Measurements from ENCODE around the gene GRM4.

The GRM4 gene

DNA sequence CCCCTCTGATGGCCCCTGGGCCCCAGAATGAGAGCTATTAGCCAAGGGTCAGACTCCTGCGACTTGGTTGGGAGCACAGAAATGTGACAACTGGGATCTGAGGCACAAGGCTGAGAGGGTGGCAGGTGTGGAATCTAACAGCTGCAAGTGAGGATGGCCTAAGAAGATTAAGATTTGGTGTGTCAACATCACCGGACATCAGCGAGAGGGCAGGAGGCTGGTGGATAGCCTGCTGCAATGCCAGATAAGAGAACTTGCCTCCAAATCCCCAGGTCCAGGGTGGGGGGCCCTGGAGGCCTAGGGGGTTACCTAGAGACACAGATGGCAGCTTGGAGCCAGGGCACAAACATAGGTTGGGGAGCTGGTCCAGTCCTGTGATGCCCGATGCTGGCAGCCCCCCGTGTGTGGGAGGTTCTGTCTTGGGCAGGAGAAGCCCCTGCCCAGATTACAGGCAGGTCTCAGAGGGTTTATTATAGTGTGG lies 155.8 kb downstream of the GRM4 start:
- DNase-seq, result no peak

GRCh38 chr6:33989016-33989854 lies 156.7 kb downstream of the GRM4 start:
- no peak for DNase-seq

DNA sequence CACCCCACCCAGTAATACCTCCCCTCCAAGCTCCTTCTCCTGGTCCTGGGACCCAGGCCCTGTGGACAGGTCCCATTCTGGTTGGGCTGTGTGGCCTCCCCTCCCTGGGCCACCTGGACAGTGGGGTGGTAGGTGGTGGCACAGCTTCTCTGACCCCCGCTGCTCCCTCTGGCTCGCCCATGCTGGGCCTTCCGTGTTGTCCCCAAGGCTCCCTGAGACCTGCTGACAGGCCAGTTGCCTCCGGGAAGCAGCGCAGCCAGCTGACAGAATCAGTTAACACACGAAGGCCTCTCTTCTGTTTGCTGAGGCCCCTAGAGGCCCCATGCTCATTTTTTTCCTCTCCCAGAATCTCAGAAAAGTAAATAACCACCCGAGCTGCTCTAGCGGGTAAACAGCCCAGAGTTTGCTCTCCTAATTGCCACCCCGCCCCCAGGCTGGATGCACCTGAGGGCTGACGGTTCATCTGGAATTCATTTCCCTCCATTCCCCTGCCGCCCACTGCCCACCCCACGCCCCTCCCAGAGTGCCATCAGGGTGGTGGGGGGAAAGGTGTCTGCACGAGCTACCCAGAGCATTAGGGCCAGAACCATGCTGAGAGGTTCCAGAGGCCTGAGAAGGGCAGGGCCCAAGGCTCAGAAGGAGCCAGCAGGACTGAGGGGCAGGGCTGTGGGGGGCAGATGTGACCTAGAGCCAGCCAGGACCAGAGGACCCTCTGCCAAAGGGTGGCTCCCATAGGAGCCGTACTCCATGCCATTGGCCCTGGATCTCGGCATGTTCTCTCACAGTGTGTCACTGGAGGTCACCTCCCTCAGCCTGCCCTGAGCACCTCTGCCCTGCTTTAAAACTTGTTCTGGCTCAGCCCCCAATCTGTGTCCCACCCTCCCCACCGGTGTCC lies 157.5 kb downstream of the GRM4 start:
- DNase-seq, result no peak

DNA sequence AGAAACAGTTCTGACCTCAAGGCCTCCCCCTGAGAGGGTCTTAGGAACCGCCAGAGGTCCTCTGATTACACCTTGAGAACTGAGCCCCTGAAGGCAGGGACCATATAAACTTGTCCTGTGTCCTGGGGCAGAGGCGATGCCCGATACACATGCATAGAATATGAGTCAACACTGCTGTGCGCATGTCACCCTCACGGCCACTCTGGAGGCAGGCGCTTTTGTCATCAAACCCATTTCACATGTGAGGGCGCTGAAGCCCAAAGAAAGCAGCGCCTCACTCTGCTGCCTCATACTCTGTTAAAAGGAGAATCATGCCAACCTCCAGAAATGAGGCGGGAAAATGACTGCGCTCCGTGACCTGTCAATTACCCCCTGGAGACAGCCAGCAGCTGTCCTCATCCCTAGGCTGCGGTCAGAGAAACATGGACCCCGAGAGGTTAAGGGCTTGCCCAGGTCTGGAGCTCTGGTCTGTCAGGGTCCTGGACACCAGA lies 158.3 kb downstream of the GRM4 start:
- no peak for DNase-seq

DNA sequence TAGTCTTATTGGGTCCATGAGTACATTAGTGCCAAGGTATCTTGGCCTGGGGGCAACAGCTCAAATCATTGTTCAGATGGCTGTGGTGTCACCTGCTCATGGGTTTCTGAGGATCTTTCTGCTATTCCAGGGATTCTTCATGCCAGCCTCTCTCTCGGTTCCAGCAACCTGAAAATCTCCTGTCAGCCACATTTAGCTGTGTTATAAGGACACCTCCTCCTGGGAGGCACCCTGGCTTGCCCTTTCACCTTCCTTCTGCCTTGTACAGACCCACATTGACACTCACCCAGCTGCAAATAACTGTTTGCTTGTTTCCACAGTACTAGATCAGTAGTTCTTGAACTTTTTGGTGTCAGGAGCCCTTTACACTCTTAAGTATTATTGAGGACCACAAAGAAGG lies 159.9 kb downstream of the GRM4 start:
- no peak for DNase-seq

DNA sequence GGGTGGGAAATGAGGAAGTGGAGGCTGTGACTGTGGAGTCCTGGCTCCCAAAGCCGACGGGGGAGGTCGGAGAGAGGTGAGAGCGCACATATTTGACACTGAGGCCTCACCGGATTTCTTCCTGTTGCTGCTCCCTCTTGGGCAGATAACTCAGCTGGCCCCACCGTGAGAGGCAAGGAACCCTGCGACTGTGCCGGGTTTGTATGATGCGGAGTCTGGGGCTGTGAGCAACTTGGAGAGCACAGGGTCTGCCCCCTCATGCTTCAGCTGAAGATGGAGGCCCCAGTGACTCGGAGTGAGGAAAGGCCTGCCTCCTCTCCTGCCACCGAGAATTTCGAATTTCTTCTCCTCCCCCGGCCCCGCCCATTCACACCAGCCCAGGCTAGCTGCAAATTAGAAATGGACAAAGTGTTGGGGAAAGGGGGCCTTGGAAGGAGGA lies 160.6 kb downstream of the GRM4 start:
- no peak for DNase-seq

DNA sequence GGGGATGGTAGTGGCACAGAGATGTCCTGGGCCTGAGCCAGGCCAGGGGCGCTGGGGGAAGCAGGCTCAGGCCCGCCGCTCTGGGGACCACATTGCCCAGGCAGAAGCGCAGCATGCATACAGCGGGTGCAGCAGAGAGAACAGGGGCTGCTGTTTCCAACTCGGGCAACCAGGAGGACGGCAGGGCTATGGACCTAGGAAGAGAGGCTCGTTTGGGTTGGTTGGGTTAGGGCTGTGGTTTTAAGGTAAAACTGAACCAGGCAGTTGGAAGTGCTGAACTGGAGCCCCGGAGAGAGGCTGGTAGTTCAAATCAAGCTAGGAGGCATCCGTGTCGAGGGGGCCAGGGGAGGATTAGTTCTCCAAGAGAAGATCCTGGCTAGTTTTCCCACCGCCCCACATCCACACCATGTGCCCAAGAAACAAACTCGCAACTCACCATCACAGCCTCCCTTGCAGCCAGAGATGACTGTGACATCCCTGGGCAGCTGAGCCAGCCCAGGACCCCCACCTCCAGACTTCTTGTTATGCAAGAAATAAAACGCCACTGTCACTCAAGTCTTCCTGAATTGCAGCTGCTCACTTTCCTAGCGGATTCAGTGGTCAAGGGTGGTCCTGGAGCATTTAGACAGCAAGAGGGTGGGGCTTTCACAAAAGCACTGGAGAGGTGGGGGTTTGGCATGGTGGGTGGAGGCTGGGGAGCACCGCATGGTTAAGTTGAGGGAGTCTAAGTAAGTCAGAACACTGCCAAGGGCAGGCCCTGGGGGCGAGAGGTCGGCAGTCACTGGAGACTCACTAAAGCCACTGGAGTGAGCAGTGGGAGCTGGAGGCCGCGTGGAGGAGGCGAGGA lies 161.2 kb downstream of the GRM4 start:
- no peak for DNase-seq

GRCh38 chr6:33983721-33984465 lies 162.0 kb downstream of the GRM4 start:
- no peak for DNase-seq

DNA sequence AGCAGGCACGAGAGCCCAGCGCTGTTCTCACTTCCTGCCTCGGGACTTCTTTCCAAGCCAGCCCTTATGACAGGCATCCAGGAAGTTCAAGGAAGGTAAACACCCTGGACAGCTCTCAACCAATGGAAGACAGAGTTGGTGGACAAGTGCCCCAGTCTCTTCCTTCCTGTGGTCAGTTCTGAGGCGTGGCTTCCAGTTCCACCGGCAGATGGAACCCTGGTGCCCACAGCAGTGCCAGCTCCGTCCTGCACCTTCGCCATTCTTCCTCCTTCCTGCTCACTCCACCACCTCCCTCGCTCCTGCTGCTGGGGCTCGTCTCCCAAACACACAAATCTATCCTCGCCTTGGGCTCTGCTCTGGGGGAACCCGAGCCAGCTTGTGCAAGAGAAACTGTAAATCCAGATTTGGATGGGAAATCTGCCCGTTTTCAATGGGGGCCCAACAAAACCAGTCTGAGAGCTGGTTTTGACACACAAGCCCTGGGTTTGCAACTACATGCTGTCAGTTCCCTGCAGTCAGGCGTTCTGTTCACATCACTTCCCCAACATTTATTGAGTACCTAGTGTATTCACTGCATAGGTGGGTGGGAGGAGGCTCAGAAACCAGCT lies 162.7 kb downstream of the GRM4 start:
- no peak for DNase-seq

- DNase-seq, result no peak
These were observed 164.0 kb downstream of the GRM4 start for GRCh38 chr6:33981861-33982260.

- DNase-seq, result no peak
These were observed 164.5 kb downstream of the GRM4 start for GRCh38 chr6:33981421-33981820.

DNA sequence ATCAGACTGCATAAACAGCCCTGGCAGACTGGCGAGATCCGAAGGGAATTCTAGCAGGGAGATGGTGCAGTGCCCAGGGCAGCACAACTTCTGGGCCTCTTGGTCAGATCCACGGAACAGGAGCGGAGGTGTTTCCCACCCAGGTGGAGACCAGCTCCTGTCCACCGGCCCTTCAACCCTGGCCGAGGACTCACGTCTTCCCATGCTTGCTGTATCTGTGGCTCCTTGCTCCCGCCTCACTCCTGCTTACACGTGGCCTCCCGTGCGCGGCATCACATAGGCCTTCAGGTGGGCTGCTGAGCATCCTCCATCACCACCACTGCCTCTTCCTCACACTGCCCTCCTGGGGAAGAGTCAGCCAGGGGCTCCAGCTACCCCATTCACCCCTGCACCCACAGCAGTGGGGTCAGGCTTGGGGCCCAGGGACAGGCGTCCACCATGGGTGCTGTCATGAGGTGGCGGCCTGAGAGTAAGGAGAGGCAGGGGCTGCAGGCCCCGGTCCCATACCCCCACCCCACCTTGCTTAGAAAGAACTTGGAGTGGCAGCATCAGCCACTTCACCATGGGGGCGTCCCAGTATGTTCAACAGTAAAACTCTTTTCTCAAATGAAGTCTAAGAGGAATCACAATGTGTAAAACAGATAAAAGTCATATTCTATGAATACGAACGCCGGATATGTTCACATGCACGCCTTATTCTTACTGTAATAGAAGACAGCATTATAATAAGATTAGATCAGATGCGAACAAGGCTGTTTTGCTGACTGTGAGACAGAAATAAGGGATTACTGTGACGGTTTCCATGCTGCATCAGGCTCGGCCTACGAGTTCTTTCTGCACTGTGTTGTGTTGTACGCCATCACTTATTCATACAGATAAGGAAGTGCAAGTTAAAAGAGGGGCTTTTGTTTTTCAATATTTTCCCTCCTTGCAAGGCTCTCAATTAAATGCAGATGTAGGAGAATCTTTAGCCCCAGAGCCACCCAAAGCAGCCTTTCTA lies 165.4 kb downstream of the GRM4 start:
- DNase-seq, result no peak

DNA sequence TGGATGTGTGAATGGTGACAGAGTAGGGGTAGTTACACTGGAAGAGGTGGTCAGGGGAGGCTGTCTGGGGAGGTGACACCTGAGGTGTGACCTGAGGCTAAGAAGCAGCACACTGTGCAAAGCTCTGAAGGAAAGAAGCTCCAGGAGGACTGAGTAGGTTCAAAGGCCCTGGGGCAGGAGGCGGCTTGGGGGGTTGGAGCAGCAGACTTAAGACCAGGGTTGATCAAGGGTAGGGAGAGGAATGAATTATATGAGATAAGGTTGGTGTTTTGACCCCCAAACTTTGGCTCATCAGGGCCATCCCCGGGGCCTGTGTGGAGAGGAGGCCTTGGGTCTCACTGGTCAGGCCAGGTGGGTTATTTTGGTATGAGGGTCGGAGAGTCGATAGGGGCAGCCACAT lies 166.1 kb downstream of the GRM4 start:
- no peak for DNase-seq

DNA sequence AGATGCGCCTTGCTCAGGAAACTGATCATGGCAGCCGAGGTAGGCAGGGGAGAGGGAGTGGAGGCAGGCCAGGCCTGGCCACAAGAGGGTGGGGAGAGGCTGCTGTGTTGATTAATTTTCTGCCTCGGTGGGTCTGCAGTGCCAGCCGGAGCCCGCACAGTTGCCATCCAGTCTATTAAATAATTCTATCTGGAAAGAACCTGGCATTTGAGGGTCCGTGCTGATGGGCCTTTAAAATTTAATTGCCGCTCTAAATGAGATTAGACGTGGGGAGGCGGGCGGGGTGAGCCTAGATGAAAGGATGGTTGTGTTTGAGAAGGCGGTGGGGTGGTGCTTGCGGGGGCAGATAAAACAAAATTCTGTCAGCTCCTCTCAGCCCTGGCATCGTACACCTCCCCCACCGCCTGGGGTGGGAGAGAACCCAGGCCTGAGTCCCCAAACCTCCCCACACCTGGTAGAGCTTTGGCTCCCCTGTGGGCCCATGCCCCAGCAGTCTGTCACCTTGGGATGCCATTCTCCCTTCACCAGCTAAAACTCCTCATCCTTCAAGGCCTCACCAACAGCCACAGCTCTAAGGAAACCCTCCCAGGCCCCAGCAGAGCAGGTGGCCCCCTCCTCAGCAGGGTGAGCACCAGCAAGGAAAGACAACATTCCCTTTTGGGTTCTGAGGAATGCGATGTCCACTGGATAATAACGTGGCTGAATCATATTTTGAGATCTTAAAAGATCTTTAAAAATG lies 167.3 kb downstream of the GRM4 start:
- no peak for DNase-seq

- DNase-seq, result no peak
These were observed 168.1 kb downstream of the GRM4 start for GRCh38 chr6:33977606-33978411.

DNA sequence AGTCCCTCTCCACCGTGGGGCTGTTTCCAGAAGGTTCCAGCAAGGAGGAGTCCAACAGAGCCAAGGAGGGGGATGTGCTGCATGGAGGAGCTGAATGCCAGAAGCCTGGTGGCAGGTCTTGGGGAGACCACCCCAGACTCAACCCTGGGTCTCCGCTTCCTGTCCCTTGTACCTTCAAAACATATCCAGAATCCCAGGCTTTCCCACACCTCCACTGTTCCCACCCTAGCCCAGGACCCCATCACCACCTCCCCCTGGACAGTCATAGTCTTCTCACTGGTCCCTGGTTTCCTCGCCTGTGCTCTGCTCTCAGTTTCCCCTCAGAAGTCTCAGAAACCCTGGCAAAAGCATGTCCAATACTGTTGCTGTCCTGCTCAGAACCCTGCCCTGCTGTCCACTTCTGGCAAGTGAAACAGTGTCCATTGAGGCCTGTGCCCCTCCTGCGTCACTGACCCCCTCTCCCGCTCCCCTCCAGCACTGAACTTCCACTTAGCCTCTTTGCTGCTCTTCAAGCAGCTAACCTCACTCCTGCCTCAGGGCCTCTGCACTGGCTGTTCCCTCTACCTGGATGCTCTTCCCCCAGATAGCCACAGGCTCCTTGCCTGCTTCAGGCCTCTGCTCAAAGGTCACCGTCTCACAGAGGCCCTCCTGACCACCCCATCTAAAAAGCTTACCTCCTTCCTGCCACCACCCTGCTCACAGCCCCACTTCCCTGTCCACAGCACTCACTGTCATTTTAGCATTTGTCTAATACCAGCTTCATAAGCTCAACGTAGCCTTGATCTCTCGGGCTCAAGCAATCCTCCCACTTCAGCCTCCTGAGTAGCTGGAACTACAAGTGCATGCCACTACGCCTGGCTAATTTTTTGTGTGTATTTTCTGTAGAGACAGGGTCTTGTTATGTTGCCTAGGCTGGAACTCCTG lies 169.2 kb downstream of the GRM4 start:
- DNase-seq, result no peak
